C4-2B (cell line): Measurements from ENCODE around the gene CHRM4.

Experiments
- ZFX ChIP-seq: fragments of 450-650 bp; IDR thresholded peaks from 2 replicates; pipeline ENCODE4 v1.6.1; 2017
- TF ChIP-seq, protein P1 (sequence below): fragments of 450-650 bp; conservative IDR thresholded peaks from 2 replicates; pipeline ENCODE4 v1.5.1; 2017; ENCODE audit warnings: mild to moderate bottlenecking

- TF ChIP-seq, protein P1, sequence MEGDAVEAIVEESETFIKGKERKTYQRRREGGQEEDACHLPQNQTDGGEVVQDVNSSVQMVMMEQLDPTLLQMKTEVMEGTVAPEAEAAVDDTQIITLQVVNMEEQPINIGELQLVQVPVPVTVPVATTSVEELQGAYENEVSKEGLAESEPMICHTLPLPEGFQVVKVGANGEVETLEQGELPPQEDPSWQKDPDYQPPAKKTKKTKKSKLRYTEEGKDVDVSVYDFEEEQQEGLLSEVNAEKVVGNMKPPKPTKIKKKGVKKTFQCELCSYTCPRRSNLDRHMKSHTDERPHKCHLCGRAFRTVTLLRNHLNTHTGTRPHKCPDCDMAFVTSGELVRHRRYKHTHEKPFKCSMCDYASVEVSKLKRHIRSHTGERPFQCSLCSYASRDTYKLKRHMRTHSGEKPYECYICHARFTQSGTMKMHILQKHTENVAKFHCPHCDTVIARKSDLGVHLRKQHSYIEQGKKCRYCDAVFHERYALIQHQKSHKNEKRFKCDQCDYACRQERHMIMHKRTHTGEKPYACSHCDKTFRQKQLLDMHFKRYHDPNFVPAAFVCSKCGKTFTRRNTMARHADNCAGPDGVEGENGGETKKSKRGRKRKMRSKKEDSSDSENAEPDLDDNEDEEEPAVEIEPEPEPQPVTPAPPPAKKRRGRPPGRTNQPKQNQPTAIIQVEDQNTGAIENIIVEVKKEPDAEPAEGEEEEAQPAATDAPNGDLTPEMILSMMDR = no peak
- TF ChIP-seq ZFX = no peak
These were observed 27.2 kb upstream of the CHRM4 start for GRCh38 chr11:46418751-46419150.
